Naive thymus-derived CD8-positive, alpha-beta T cell (primary cell): ENCODE measurements around the gene ZCCHC24. TPM values are rescaled to one million over a fixed set of nuclear protein-coding genes. Genes with fewer than 3 reads are reported as not detected.

Experiments
- ATAC-seq, 2 donors: fragments of 150-1000 bp; cut with Tn5 transposase in 1 of 2; sonication (Bioruptor Pico), chemical (Tn5 transposase) in 1 of 2; 1 replicate in 1 of 2; 2 replicates in 1 of 2; pipeline ENCODE4 v1.10.0; 2021; ENCODE audit warnings: mild to moderate bottlenecking in 2 of 2, moderate library complexity in 2 of 2
- POLR2A ChIA-PET: fragments of 350-600 bp; sonication (Branson Sonifier 250); formaldehyde crosslinking; loops from one replicate; lab custom pipeline; 2021; ENCODE audit warnings: antibody characterized with exemption; lab: Charles Lee
- DNase-seq, 10 donors: peaks; one replicate each; pipeline versions ENCODE4 v3.0.0 to v3.0.0-alpha.2; 2020 to 2022
- H3K27ac Mint-ChIP-seq, 10 donors: one replicate each; pipeline ENCODE4 v1.8.0; 2020 to 2022; ENCODE audit warnings: mild to moderate bottlenecking in 10 of 10, mixed read lengths in 10 of 10, moderate library complexity in 4 of 10, inconsistent platforms in 1 of 10
- H3K27me3 Mint-ChIP-seq, 5 donors: one replicate each; pipeline ENCODE4 v1.8.0; 2021 to 2022; ENCODE audit warnings: mixed read lengths in 5 of 5
- H3K36me3 Mint-ChIP-seq, 3 donors: one replicate each; pipeline ENCODE4 v1.8.0; 2020 to 2022; ENCODE audit warnings: mixed read lengths in 3 of 3, mild to moderate bottlenecking in 2 of 3, inconsistent platforms in 1 of 3
- H3K4me1 Mint-ChIP-seq, 4 donors: one replicate each; pipeline ENCODE4 v1.8.0; 2021 to 2022; ENCODE audit warnings: mixed read lengths in 4 of 4
- H3K4me3 Mint-ChIP-seq, 10 donors: one replicate each; pipeline ENCODE4 v1.8.0; 2020 to 2022; ENCODE audit warnings: mild to moderate bottlenecking in 10 of 10, mixed read lengths in 10 of 10, moderate library complexity in 6 of 10, inconsistent platforms in 1 of 10
- H3K9me3 Mint-ChIP-seq, 9 donors: one replicate each; pipeline ENCODE4 v1.8.0; 2020 to 2022; ENCODE audit warnings: mixed read lengths in 9 of 9, mild to moderate bottlenecking in 3 of 9, inconsistent platforms in 1 of 9, moderate library complexity in 1 of 9
- polyA plus RNA-seq, 3 donors: library from polyadenylated mRNA; unstranded; fragments of 300-500 nt; fragmentation: Illumina TruSeq; gene quantifications; one replicate each; pipeline ENCODE4 v1.2.3, GENCODE V29; 2021
- total RNA-seq, 8 experiments: library from RNA in 2 of 8; stranded (reverse) in 2 of 8; gene quantifications; one replicate each; pipeline ENCODE4 v1.2.3 and lab custom pipeline; 2021 to 2026

Gene ZCCHC24
- total and polyA plus RNA-seq, 5 experiments from 2014 or later = 0.12 to 1.7 (median 0.65) TPM

DNA sequence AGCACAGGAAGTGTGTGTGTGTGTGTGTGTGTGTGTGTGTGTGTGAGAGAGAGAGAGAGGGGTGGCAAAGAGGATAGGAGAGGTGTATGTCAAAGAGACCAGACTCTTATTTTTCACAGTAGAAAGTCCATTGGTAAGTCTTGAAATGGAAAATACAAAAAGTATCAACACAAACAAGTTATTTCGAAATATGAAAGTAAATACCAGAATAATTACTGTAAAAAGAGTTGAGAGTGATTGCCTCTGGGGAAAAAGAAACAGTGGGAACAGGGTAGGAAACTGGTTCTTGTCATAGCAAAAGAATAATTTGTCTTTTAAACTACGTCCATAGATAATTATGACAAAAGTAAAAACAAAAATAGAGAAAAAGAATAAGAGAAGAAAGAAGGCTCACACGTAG lies 37.9 kb upstream of the ZCCHC24 start:
- POLR2A ChIA-PET = no interaction called here
- ATAC-seq = no peak
- H3K4me3 Mint-ChIP-seq = no peak overlapping the region
- H3K27me3 Mint-ChIP-seq = peaks cover 0 to 7% (median 0%) of the 10 kb centered on the region in 5 donors
- no peak for DNase-seq
- H3K27ac Mint-ChIP-seq = no peak overlapping the region
- H3K36me3 Mint-ChIP-seq = no peaks in the 10 kb centered on the region
- H3K4me1 Mint-ChIP-seq = no peaks in the 10 kb centered on the region
- no peaks in the 10 kb centered on the region for H3K9me3 Mint-ChIP-seq

DNA sequence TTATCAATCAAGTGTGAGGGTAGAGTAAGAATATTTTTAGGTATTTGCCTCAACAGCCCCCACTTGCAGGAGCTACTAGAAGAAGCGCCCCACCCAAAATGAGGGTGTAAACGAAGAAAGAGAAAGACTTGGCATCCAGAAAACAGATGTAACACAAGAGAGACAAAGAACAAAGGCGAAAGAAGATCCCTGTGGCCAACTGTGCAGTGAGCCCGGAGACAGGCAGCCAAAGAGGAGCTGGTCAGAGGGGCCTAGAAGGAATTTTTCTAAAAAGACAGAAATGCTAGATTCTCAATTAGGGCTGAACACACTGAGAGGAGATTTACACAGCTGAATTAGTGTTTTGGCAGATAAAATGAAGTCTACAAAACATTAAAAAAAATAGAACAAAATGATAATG lies 37.3 kb upstream of the ZCCHC24 start:
- Mint-ChIP-seq H3K9me3 (no peaks in the 10 kb centered on the region), H3K27me3 (peaks cover 0 to 7% (median 1%) of the 10 kb centered on the region in 5 donors), H3K27ac (no peak overlapping the region), H3K4me1 (no peaks in the 10 kb centered on the region), H3K36me3 (no peaks in the 10 kb centered on the region), H3K4me3 (no peak overlapping the region)
- POLR2A ChIA-PET = no interaction called here
- ATAC-seq = no peak
- DNase-seq = no peak

DNA sequence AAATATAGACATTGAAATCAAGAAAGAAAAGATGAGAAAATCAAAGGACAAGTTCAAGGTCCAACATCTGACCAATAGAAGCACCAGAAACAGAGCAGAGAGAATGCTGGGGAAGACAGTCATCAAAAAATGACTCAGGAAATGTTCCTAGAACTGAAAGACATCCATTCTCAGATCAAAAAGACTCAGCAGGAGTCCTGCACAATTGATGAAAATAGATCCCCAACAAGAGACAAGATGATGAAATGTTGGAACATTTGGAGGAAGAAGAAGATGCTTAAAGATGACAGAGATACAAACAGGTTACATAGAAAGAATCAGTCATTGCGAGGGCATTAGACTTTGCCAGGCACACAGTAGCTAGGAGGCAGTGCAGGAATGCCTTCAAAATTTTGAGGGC lies 36.9 kb upstream of the ZCCHC24 start:
- no peaks in the 10 kb centered on the region for H3K9me3 Mint-ChIP-seq
- DNase-seq (no peak), ATAC-seq (no peak)
- H3K27ac Mint-ChIP-seq = no peak overlapping the region
- peaks cover 3 to 11% (median 5%) of the 10 kb centered on the region in 5 donors for H3K27me3 Mint-ChIP-seq
- no peak overlapping the region for H3K4me3 Mint-ChIP-seq
- POLR2A ChIA-PET = no interaction called here
- H3K4me1 Mint-ChIP-seq = no peaks in the 10 kb centered on the region
- no peaks in the 10 kb centered on the region for H3K36me3 Mint-ChIP-seq

DNA sequence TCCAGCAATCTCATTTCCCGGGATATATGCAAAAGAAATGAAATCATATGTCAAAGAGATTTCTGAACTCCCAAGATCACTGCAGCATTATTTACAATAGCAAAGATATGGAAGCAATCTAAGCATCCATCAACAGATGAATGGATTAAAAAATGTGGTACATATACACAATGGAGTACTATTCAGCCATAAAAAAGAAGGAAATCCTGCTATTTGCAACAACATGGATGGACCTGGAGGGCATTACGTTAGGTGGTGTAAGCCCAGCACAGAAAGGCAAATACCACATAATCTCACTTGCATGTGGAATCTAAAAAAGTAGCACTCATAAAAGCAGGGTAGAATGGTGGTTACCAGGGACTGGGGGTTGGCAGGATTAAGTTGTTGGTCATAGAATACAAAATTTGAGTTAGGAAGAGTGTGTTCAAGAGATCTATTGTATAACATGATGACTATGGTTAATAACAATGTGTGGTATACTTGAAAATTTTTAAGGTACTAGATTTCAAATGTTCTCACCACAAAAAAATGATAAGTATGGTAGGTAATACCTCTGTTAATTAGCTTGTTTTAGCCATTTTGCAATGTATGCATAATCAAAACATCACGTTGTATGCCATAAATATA lies 34.0 kb upstream of the ZCCHC24 start:
- POLR2A ChIA-PET = no interaction called here
- Mint-ChIP-seq H3K9me3 (no peaks in the 10 kb centered on the region), H3K27ac (no peak overlapping the region), H3K4me3 (no peak overlapping the region), H3K4me1 (no peaks in the 10 kb centered on the region), H3K36me3 (no peaks in the 10 kb centered on the region), H3K27me3 (peaks cover 3 to 21% (median 14%) of the 10 kb centered on the region in 5 donors)
- DNase-seq (no peak), ATAC-seq (no peak)

DNA sequence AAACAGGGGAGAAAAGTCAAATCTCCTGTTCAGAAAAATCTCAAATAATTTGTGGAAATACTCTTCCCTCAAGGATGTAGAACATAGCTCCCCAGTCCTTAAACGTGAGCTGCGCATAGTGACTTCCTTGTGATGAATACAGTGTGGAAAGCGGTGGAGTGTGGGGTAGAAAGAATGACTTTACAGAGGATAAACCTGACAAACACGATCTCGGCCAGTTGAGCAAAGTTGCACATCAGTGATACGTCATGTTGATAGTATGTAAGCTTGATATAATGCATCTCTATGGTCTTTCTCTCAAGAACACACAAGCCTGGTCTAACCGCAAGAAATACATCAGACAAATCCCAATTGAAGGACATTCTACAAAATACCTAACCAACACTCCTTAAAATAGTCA lies 32.0 kb upstream of the ZCCHC24 start:
- no peak for DNase-seq
- Mint-ChIP-seq H3K9me3 (no peaks in the 10 kb centered on the region), H3K27me3 (peaks cover 3 to 23% (median 14%) of the 10 kb centered on the region in 5 donors), H3K27ac (no peak overlapping the region), H3K4me1 (no peaks in the 10 kb centered on the region), H3K4me3 (no peak overlapping the region), H3K36me3 (no peaks in the 10 kb centered on the region)
- POLR2A ChIA-PET = no interaction called here
- ATAC-seq = no peak

DNA sequence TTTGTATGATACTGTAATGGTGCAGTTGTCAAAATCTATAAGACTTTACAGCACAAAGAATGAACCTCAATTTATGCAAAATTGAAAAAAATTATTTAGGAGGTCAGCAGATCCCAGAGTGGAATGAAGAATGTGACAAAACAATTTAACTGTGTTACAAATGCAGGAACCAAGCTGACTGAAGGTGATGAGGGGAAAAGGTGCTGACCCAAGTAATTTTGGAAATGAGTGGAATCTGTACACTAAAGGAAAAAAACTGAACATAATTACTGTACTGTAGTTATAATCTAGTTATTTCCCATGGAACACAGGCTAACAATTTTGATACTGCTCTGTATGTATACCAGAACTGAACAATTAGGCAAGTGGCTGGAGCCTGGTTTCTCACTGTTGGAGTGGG lies 31.2 kb upstream of the ZCCHC24 start:
- POLR2A ChIA-PET = no interaction called here
- no peak for ATAC-seq

DNA sequence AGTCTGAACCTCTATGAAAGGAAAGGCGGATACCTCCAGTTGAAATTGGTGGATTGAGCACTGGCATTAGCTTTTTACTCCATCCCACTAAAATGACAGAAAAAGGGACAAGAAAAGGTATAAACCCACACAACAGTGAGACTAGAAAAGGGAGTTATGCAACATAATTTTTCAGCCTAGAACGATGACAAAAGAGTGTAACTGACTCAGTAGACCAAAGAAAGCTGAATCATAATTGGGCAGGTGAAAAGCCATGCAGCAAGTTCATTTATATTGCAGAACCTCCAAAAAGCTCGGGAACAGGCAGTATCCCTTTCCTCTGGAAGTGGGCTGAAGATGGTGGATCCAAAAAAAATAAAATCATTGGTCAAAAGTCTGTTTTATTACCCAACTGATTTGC lies 30.5 kb upstream of the ZCCHC24 start:
- Mint-ChIP-seq H3K4me3 (no peak overlapping the region), H3K9me3 (no peaks in the 10 kb centered on the region), H3K27me3 (peaks cover 3 to 25% (median 23%) of the 10 kb centered on the region in 5 donors), H3K4me1 (no peaks in the 10 kb centered on the region), H3K36me3 (no peaks in the 10 kb centered on the region), H3K27ac (no peak overlapping the region)
- POLR2A ChIA-PET = no interaction called here
- no peak for DNase-seq
- ATAC-seq = no peak

More for the DNA sequence above, 31.2 kb upstream of the ZCCHC24 start:
- no peak for DNase-seq
- no peaks in the 10 kb centered on the region for H3K9me3 Mint-ChIP-seq
- no peak overlapping the region for H3K4me3 Mint-ChIP-seq
- H3K4me1 Mint-ChIP-seq = no peaks in the 10 kb centered on the region
- H3K27ac Mint-ChIP-seq = no peak overlapping the region
- no peaks in the 10 kb centered on the region for H3K36me3 Mint-ChIP-seq
- peaks cover 3 to 24% (median 22%) of the 10 kb centered on the region in 5 donors for H3K27me3 Mint-ChIP-seq

DNA sequence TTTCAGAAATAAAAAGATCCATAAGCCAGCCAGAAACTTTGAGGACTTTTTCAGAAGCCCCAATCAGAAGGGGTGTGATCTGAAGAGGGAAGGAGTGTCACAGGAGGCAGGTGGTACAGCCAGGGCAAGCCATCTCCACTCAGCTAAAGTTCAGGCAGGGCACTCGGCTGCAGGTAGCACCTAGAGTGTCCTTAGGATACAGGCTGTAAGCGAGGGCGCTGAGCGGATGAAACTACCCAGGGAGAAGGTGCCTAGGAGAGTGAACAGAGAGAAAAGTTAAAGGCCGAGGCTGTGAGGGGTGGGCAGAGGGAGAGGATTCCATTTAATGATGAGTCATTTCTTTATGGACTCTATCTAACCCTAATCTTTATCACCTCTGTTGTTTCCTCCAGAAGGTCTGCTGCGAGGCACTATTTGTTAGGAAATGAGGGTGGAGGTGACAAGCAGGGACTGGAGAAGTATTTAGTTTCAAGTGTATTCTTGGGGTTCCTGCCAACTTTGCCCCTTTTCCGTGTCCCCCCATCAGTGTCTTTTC lies 29.8 kb upstream of the ZCCHC24 start:
- no peak overlapping the region for H3K27ac Mint-ChIP-seq
- peaks cover 3 to 25% (median 23%) of the 10 kb centered on the region in 5 donors for H3K27me3 Mint-ChIP-seq
- H3K36me3 Mint-ChIP-seq = no peaks in the 10 kb centered on the region
- no peak for DNase-seq
- no peak for ATAC-seq
- POLR2A ChIA-PET = no interaction called here
- no peaks in the 10 kb centered on the region for H3K9me3 Mint-ChIP-seq
- H3K4me1 Mint-ChIP-seq = no peaks in the 10 kb centered on the region
- H3K4me3 Mint-ChIP-seq = no peak overlapping the region

DNA sequence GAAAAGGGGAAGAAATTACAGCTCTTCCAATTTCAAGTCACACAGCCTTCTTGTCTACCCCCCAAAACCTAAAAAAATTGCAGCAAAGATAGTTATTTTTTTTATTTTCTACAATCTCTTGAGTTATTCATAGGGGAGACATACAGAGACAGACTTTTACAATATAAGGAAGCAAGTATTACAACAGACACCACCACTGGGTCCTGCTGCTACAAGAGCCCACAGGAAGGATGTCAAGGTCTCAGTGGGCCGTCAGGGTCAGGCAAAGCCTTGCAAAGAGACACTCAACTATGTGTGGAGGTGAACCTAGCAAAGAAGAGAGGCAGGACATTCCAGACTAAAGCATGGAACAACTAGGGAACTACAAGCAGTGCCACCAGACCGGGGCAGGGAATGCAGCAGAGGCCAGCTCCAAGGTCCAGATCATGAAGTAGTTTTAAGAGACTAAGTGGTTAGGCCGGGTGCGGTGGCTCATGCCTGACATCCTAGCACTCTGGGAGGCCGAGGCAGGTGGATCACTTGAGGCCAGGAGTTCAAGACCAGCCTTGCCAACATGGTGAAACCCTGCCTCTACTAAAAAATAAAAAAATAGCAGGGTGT lies 28.2 kb upstream of the ZCCHC24 start:
- Mint-ChIP-seq H3K36me3 (no peaks in the 10 kb centered on the region), H3K27me3 (peaks cover 3 to 25% (median 18%) of the 10 kb centered on the region in 5 donors), H3K27ac (no peak overlapping the region), H3K4me3 (no peak overlapping the region), H3K9me3 (no peaks in the 10 kb centered on the region), H3K4me1 (no peaks in the 10 kb centered on the region)
- DNase-seq = no peak
- POLR2A ChIA-PET = no interaction called here
- no peak for ATAC-seq

DNA sequence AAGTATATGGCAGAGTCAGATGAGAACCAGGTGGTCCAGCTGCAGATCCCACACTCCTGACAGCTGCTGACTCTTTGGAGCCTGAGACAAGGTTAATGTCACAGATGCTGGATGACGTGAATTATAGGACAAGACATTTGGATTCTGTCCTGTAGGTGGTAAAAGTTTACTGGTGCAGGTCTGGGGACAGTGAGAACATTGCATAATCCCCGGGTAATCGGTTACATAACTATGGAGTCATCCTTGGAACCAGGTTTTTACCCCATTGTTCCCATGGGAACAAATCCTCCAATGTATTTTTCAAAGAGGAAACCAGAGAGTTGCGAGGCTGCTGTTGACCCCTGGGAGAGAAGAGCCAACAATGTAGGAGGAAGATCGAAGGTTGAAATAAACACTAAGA lies 27.5 kb upstream of the ZCCHC24 start:
- DNase-seq (no peak), ATAC-seq (no peak)
- Mint-ChIP-seq H3K27me3 (peaks cover 3 to 25% (median 17%) of the 10 kb centered on the region in 5 donors), H3K4me3 (no peak overlapping the region), H3K27ac (no peak overlapping the region), H3K36me3 (no peaks in the 10 kb centered on the region), H3K9me3 (no peaks in the 10 kb centered on the region), H3K4me1 (no peaks in the 10 kb centered on the region)
- POLR2A ChIA-PET = no interaction called here

DNA sequence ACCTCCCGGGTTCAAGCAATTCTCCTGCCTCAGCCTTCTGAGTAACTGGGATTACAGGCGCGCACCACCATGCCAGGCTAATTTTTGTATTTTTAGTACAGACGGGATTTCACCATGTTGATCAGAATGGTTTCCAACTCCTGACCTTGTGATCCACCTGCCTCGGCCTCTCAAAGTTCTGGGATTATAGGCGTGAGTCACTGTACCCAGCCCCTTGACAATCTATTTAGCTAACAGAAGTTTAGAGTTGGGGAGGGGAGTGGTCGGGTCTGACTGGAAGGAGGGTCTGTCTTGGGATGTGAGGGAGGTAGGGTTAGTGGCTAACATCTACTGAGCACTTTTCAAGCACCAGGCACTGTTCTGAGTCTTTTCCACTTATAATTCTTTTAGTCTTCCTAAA lies 27.0 kb upstream of the ZCCHC24 start:
- Mint-ChIP-seq H3K27me3 (peaks cover under 1 to 20% (median 14%) of the 10 kb centered on the region in 5 donors), H3K4me3 (no peak overlapping the region)

DNA sequence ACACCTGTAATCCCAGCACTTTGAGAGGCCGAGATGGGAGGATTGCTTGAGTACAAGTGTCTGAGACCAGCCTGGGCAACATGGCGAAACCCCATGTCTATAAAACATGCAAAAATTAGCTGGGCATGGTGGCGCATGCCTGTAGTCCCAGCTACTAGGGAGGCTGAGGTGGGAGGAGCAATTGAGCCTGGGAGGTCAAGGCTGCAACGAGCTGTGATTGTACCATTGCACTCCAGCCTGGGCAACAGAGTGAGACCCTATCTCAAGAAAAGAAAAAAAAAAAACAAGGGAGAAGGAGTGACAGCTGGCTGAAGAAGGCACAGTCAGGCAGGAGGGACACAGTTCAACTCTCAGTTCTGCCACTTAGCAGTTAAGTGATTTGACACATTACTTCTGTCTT lies 26.4 kb upstream of the ZCCHC24 start:
- Mint-ChIP-seq H3K4me3 (no peak overlapping the region), H3K36me3 (no peaks in the 10 kb centered on the region), H3K4me1 (peaks cover 0 to 2% (median 0%) of the 10 kb centered on the region in 4 donors), H3K9me3 (no peaks in the 10 kb centered on the region), H3K27ac (no peak overlapping the region), H3K27me3 (peaks cover 0 to 18% (median 11%) of the 10 kb centered on the region in 5 donors)
- POLR2A ChIA-PET = no interaction called here
- no peak for DNase-seq
- no peak for ATAC-seq

More for the DNA sequence above, 27.0 kb upstream of the ZCCHC24 start:
- POLR2A ChIA-PET = no interaction called here
- DNase-seq (no peak), ATAC-seq (no peak)
- no peaks in the 10 kb centered on the region for H3K36me3 Mint-ChIP-seq
- peaks cover 0 to under 1% (median 0%) of the 10 kb centered on the region in 4 donors for H3K4me1 Mint-ChIP-seq
- H3K27ac Mint-ChIP-seq = no peak overlapping the region
- H3K9me3 Mint-ChIP-seq = no peaks in the 10 kb centered on the region

DNA sequence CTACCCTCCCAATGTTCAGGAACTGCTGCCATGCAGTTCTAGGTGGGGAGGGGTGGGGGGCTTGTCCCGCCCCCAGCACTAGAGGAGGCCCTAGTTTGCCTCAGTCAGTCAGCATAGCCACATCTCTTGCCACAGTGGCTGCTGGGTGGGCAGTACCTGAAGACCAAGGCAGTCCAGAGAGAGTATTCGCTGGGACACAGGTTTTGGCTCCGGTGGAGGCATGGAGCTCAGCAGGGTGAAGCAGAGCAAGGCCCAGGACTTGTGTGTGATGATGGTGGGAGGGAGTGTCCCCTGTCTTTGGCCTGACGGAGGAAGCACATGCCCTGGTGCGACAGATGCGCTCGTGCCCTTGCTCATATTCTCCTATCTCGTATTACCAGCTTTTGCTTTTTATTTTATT lies 24.7 kb upstream of the ZCCHC24 start:
- no peak for DNase-seq
- Mint-ChIP-seq H3K27me3 (peaks cover 0 to 11% (median 7%) of the 10 kb centered on the region in 5 donors), H3K27ac (no peak overlapping the region), H3K4me3 (no peak overlapping the region), H3K36me3 (no peaks in the 10 kb centered on the region), H3K9me3 (no peaks in the 10 kb centered on the region), H3K4me1 (peaks cover 0 to 2% (median 0%) of the 10 kb centered on the region in 4 donors)
- POLR2A ChIA-PET = no interaction called here
- no peak for ATAC-seq
